ENCODE results near the gene SLC34A1. TPM values are rescaled to one million over a fixed set of nuclear protein-coding genes. Genes with fewer than 3 reads are reported as not detected.

Gene SLC34A1
- total and polyA plus RNA-seq, 4 donors = not detected

DNA sequence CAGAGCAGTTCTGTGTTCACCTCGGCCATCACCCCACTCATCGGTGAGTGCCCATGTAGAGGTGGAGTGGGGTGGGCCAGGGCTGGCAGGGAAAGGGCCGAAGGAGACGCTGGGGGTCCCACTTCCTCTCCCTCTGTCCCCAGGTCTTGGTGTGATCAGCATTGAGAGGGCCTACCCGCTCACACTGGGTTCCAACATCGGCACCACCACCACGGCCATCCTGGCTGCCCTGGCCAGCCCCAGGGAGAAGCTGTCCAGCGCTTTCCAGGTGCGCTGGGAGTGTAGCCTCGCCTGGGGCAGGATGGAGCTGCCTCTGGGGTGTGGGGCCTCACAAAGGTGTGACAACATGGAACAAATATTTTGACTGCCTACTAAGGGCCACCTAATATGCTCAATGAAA, 12.6 kb downstream of the SLC34A1 start:
- Histone ChIP-seq H3K27me3 (ENCODE audit: control insufficient read depth in 1 of 2, insufficient read depth in 2 of 2, low read length in 1 of 2) (no peaks in the 10 kb centered on the region), H3K4me3 (ENCODE audit: low read length in 2 of 2) (no peak overlapping the region), H3K9me3 (ENCODE audit: control insufficient read depth, low read length) (no peaks in the 10 kb centered on the region), H3K27ac (ENCODE audit: low read depth in 1 of 2, low read length in 2 of 2) (no peak overlapping the region), H3K4me1 (ENCODE audit: control insufficient read depth in 1 of 2, insufficient read depth in 2 of 2, low read length in 2 of 2) (no peaks in the 10 kb centered on the region), H3K36me3 (ENCODE audit: control insufficient read depth in 1 of 2, insufficient read depth in 2 of 2, low read length in 1 of 2) (no peaks in the 10 kb centered on the region)
- 89 to 90% methylated on average over 9 to 10 of the region's 10 CpGs for WGBS, 2 donors
- ATAC-seq (ENCODE audit: low FRiP score) (no peak), DNase-seq (no peak)
- intact Hi-C loops (cut with DNase I) = no loop called here

DNA sequence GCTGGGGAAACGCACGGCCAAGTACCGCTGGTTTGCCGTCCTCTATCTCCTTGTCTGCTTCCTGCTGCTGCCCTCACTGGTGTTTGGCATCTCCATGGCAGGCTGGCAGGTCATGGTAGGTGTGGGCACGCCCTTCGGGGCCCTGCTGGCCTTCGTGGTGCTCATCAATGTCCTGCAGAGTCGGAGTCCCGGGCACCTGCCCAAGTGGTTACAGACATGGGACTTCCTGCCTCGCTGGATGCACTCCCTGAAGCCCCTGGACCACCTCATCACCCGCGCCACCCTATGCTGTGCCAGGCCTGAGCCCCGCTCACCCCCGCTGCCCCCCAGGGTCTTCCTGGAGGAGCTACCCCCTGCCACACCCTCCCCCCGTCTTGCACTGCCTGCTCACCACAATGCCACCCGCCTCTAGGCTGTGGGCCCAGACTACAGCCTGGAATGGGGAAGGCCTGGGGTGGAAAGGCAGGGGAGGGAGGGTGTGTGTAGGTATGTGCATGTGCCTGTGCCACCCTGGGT, 13.7 kb downstream of the SLC34A1 start:
- intact Hi-C loops (cut with DNase I) = no loop called here
- Histone ChIP-seq H3K4me3 (ENCODE audit: low read length in 2 of 2) (no peak overlapping the region), H3K36me3 (ENCODE audit: control insufficient read depth in 1 of 2, insufficient read depth in 2 of 2, low read length in 1 of 2) (no peaks in the 10 kb centered on the region), H3K27ac (ENCODE audit: low read depth in 1 of 2, low read length in 2 of 2) (no peak overlapping the region), H3K4me1 (ENCODE audit: control insufficient read depth in 1 of 2, insufficient read depth in 2 of 2, low read length in 2 of 2) (no peaks in the 10 kb centered on the region), H3K27me3 (ENCODE audit: control insufficient read depth in 1 of 2, insufficient read depth in 2 of 2, low read length in 1 of 2) (no peaks in the 10 kb centered on the region), H3K9me3 (ENCODE audit: control insufficient read depth, low read length) (no peaks in the 10 kb centered on the region)
- DNase-seq = no peak
- no peak for ATAC-seq (ENCODE audit: low FRiP score)
- 89 to 91% methylated on average over 14 to 16 of the region's 16 CpGs for WGBS, 2 donors

GRCh38 chr5:177399997-177400868, 16.0 kb downstream of the SLC34A1 start, which contains the start of gene PFN3:
PFN3 (minus strand) TSS chr5:177400661; CDS start chr5:177400576, 85 bp downstream.
- Histone ChIP-seq H3K27ac (ENCODE audit: low read depth in 1 of 2, low read length in 2 of 2) (no peak within 1 kb of the TSS), H3K9me3 (ENCODE audit: control insufficient read depth, low read length) (no peaks in the 10 kb centered on the region), H3K36me3 (ENCODE audit: control insufficient read depth in 1 of 2, insufficient read depth in 2 of 2, low read length in 1 of 2) (no peaks in the 10 kb centered on the region), H3K27me3 (ENCODE audit: control insufficient read depth in 1 of 2, insufficient read depth in 2 of 2, low read length in 1 of 2) (peaks cover 0 to 3% of the 10 kb centered on the region in 2 donors), H3K4me3 (ENCODE audit: low read length in 2 of 2) (no peak within 1 kb of the TSS), H3K4me1 (ENCODE audit: control insufficient read depth in 1 of 2, insufficient read depth in 2 of 2, low read length in 2 of 2) (no peaks in the 10 kb centered on the region)
- ATAC-seq (ENCODE audit: low FRiP score) (no peak), DNase-seq (no peak)
- WGBS, 2 donors = 8 to 11% methylated on average over 89 to 92 of the region's 92 CpGs
- intact Hi-C loops (cut with DNase I) = no loop called here

DNA sequence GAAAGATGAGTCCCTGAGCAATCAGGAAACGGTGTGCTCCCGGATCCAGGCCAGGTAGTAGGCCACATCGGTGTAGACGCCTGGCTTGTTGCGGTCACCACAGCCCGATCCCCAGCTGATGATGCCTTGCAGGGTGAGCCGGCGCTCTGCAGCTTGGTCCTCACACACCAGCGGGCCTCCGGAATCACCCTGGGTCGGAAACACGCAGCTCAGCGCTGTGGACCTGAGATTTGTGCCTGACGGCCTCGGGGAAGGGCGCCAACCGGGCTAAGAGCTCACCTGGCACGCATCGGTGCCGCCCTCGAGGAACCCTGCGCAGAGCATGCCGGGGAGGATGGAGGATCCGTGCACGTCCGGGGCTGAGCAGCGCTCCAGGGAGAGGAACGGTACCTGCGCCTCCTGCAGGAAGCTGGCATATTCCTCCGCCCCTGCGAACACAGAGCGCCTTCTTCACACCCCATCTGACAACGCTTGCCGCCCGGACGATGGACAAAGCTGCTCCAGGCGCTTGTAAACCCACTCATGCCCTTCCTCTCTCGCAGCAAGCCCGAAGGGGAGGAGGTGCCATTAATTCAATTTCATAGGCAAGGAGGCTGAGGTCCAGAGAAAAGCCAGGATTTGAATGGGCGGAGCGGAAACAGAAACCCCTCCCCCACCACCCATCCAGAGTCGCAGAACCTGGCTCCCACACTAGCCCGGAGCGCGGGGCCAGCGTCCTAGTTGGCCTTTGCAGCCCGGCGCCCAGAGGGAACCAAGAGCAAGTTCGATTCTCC, 18.2 kb downstream of the SLC34A1 start:
- Histone ChIP-seq H3K36me3 (ENCODE audit: control insufficient read depth in 1 of 2, insufficient read depth in 2 of 2, low read length in 1 of 2) (no peaks in the 10 kb centered on the region), H3K4me3 (ENCODE audit: low read length in 2 of 2) (no peak overlapping the region), H3K27me3 (ENCODE audit: control insufficient read depth in 1 of 2, insufficient read depth in 2 of 2, low read length in 1 of 2) (peaks cover 0 to 3% of the 10 kb centered on the region in 2 donors), H3K4me1 (ENCODE audit: control insufficient read depth in 1 of 2, insufficient read depth in 2 of 2, low read length in 2 of 2) (no peaks in the 10 kb centered on the region), H3K9me3 (ENCODE audit: control insufficient read depth, low read length) (no peaks in the 10 kb centered on the region), H3K27ac (ENCODE audit: low read depth in 1 of 2, low read length in 2 of 2) (no peak overlapping the region)
- intact Hi-C loops (cut with DNase I) = no loop called here
- WGBS, 2 donors = 4 to 6% methylated on average over 44 to 49 of the region's 49 CpGs
- DNase-seq (peak; percentile 55 to 84), ATAC-seq (ENCODE audit: low FRiP score) (no peak)

DNA sequence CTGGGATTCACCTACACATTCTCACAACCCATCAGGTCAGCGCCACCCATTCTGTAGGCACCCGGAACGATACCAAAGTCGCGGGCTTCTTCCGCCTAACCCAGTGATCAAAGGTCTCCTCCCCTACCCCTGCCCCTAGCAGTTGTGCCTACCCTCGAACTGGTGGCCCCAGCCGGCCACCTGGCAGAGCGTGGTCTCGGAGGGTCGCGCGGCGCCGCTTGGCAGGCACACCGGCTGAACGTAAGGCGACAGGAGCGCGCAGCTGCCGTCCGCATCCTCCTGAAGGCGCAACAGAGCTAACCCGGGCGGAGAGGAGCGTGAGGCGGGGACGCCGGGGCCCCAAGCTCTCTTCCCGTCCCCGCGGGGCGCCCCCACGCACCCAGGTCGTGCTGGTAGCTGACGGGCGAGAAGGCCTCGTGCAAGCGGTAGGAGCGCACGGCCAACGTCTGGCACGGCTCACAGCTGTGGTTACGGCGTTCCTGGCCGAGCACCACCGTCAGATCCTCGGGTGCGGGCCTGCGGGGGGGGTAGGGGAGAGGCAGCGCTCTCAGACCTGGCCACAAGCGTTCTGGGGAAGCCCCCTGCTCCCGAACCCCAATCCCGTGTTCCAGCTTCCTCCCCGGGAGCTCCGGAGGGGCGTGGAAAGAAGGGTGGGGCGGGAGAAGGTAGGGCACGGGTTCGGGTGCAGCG, 19.0 kb downstream of the SLC34A1 start:
- H3K27ac ChIP-seq (ENCODE audit: low read depth in 1 of 2, low read length in 2 of 2) = no peak overlapping the region
- peaks cover 0 to 3% of the 10 kb centered on the region in 2 donors for H3K27me3 ChIP-seq (ENCODE audit: control insufficient read depth in 1 of 2, insufficient read depth in 2 of 2, low read length in 1 of 2)
- DNase-seq (no peak), ATAC-seq (ENCODE audit: low FRiP score) (peak; percentile 3)
- no peaks in the 10 kb centered on the region for H3K4me1 ChIP-seq (ENCODE audit: control insufficient read depth in 1 of 2, insufficient read depth in 2 of 2, low read length in 2 of 2)
- no peak overlapping the region for H3K4me3 ChIP-seq (ENCODE audit: low read length in 2 of 2)
- WGBS, 2 donors = 2% methylated on average over 48 to 61 of the region's 61 CpGs
- intact Hi-C loops (cut with DNase I) = no loop called here
- no peaks in the 10 kb centered on the region for H3K9me3 ChIP-seq (ENCODE audit: control insufficient read depth, low read length)
- H3K36me3 ChIP-seq (ENCODE audit: control insufficient read depth in 1 of 2, insufficient read depth in 2 of 2, low read length in 1 of 2) = no peaks in the 10 kb centered on the region

DNA sequence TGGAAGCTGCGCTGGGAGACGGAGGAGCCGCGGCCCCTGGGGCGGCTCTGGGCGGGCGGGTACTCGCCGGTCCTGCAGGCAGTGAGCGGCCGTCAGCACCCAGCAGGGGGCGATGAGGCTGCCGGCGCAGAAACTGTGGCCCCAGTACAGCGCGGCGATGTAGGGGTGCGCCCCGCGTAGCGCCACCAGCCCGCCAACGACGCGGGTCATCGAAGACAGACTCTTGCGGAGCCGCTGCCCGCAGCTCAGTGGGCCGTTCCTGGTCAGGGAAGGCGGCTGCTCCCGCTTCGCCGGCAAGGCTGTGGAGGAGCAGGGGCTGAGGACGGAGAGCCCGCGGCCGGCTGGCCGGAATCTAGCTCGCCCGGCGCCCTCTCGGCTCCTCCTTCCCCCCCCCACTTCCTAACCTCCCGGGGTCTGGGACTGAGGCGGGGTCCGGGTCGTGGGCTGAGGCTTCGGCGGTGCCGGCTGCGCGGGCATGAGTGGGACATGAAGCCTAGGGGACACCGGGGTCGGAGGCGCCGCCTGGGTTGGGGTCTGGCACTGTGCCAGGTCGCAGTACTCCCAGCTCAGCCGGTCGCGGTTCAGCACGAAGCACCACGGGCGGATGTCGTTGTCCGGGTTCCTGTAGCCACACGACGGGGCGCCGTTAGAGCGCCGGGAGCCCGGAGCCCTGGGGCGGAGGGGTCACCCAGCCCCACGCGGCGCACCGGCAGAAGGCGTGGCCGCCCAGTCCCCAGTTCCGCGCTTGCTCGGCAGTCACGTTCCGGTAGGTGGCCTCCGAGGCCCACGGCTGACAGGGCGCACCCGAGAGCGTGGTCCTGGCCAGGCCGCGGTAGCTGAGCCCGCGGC, 19.8 kb downstream of the SLC34A1 start:
- ATAC-seq (ENCODE audit: low FRiP score) (peak; percentile 95), DNase-seq (peak; percentile 90 to 96)
- no peak overlapping the region for H3K27ac ChIP-seq (ENCODE audit: low read depth in 1 of 2, low read length in 2 of 2)
- 0% methylated on average over 84 to 93 of the region's 93 CpGs for WGBS, 2 donors
- H3K27me3 ChIP-seq (ENCODE audit: control insufficient read depth in 1 of 2, insufficient read depth in 2 of 2, low read length in 1 of 2) = peaks cover 0 to 3% of the 10 kb centered on the region in 2 donors
- H3K9me3 ChIP-seq (ENCODE audit: control insufficient read depth, low read length) = no peaks in the 10 kb centered on the region
- H3K36me3 ChIP-seq (ENCODE audit: control insufficient read depth in 1 of 2, insufficient read depth in 2 of 2, low read length in 1 of 2) = no peaks in the 10 kb centered on the region
- intact Hi-C loops (cut with DNase I) = loop anchor here in 1 of 2 donors (1.0 kb wide), 1 partner anchor 50 kb away; no protein-coding TSS in a partner anchor
- H3K4me3 ChIP-seq (ENCODE audit: low read length in 2 of 2) = peak overlapping the region in 1 of 2 donors; percentile 0
- no peaks in the 10 kb centered on the region for H3K4me1 ChIP-seq (ENCODE audit: control insufficient read depth in 1 of 2, insufficient read depth in 2 of 2, low read length in 2 of 2)

DNA sequence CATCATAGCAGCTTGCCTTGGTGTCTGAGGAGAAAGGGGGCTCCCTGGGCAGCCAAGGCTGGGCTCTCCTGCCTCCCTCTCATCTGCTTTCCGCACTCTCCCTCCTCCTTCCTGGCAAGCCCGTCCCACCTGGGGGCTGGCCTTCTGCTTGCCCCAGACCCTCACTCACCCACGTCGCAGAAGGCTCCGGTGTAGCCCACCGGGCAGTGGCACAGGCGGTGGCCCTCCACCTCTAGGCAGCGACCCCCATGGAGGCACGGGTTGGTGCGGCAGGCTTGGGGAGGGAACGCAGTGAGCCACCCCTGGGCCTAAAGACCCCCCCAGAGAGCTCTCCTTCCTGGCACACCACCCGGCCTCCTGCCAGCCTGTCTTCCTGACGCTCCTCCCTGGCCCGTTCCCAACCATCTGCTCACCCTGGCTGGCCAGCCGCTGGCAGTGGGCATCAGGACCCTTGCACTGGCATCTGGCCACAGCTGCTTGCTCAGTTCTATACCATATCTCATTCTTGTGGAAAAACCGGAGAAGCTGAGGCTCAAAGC, 20.5 kb downstream of the SLC34A1 start:
- ATAC-seq (ENCODE audit: low FRiP score) (no peak), DNase-seq (no peak)
- H3K9me3 ChIP-seq (ENCODE audit: control insufficient read depth, low read length) = no peaks in the 10 kb centered on the region
- no peaks in the 10 kb centered on the region for H3K36me3 ChIP-seq (ENCODE audit: control insufficient read depth in 1 of 2, insufficient read depth in 2 of 2, low read length in 1 of 2)
- H3K4me1 ChIP-seq (ENCODE audit: control insufficient read depth in 1 of 2, insufficient read depth in 2 of 2, low read length in 2 of 2) = no peaks in the 10 kb centered on the region
- 26 to 32% methylated on average over 13 to 16 of the region's 16 CpGs for WGBS, 2 donors
- peaks cover 0 to 3% of the 10 kb centered on the region in 2 donors for H3K27me3 ChIP-seq (ENCODE audit: control insufficient read depth in 1 of 2, insufficient read depth in 2 of 2, low read length in 1 of 2)
- H3K27ac ChIP-seq (ENCODE audit: low read depth in 1 of 2, low read length in 2 of 2) = no peak overlapping the region
- no peak overlapping the region for H3K4me3 ChIP-seq (ENCODE audit: low read length in 2 of 2)
- intact Hi-C loops (cut with DNase I) = loop anchor here in 1 of 2 donors (1.0 kb wide), 1 partner anchor 50 kb away; no protein-coding TSS in a partner anchor
